Measurements from ENCODE around the gene HES7.

DNA sequence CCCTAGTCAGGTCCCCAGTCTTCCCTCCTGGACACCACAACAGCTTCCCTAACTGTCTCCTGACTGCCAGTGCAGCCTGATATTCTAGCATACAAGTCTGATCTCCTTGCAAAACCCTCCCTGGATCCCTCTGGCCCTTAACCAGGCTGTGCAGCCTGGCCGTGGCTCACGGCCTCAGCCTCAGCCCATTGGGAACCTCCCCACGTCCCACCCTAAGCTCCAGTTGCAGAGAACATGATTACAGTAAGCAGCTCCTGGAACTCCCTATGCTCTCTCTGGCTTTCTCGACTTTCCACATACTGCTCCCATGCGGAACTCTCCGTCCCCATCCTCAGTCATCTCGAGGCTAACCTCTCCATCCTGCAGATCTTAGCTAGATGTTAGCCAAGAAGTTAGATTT is 49.4 kb downstream of the HES7 start:
- TF ChIP-seq, protein P1, sequence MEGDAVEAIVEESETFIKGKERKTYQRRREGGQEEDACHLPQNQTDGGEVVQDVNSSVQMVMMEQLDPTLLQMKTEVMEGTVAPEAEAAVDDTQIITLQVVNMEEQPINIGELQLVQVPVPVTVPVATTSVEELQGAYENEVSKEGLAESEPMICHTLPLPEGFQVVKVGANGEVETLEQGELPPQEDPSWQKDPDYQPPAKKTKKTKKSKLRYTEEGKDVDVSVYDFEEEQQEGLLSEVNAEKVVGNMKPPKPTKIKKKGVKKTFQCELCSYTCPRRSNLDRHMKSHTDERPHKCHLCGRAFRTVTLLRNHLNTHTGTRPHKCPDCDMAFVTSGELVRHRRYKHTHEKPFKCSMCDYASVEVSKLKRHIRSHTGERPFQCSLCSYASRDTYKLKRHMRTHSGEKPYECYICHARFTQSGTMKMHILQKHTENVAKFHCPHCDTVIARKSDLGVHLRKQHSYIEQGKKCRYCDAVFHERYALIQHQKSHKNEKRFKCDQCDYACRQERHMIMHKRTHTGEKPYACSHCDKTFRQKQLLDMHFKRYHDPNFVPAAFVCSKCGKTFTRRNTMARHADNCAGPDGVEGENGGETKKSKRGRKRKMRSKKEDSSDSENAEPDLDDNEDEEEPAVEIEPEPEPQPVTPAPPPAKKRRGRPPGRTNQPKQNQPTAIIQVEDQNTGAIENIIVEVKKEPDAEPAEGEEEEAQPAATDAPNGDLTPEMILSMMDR (IDR thresholded peaks at IDR 0.05) = no peak
- no peak for TF ChIP-seq POLR2AphosphoS5 (IDR thresholded peaks at IDR 0.05)
- no peak for TF ChIP-seq POLR2A (IDR thresholded peaks at IDR 0.05)
- no peak for TF ChIP-seq EP300 (IDR thresholded peaks at IDR 0.05)

Data from stomach (tissue), 4 donors.